SJCRH30 (cell line): Measurements from ENCODE around the gene CDH15. TPM values are rescaled to one million over a fixed set of nuclear protein-coding genes. Genes with fewer than 3 reads are reported as not detected.
"Not testable (repeated sequence)": the region's sequence is repeated elsewhere in the genome, so short reads cannot be mapped to it uniquely, and the experiment has no call there.

Experiments
- DNase-seq, 2 experiments: peaks; one replicate each; pipeline ENCODE4 v3.0.0-alpha.2; 2015 to 2020
- H3K27ac ChIP-seq: fragments of 250-450 bp; sonication (Bioruptor Pico); 2 replicates; pipeline ENCODE4 v1.5.1; 2020; ENCODE audit warnings: mild to moderate bottlenecking, moderate library complexity
- H3K27me3 ChIP-seq: fragments of 250-450 bp; sonication (Bioruptor Pico); 2 replicates; pipeline ENCODE4 v1.5.1; 2020; ENCODE audit warnings: mild to moderate bottlenecking, moderate library complexity
- H3K36me3 ChIP-seq: fragments of 250-450 bp; sonication (Bioruptor Pico); 2 replicates; pipeline ENCODE4 v1.5.1; 2020; ENCODE audit warnings: mild to moderate bottlenecking, moderate library complexity
- H3K4me1 ChIP-seq: fragments of 250-450 bp; sonication (Bioruptor Pico); 2 replicates; pipeline ENCODE4 v1.5.1; 2020; ENCODE audit warnings: mild to moderate bottlenecking, moderate library complexity
- H3K4me3 ChIP-seq: fragments of 250-450 bp; sonication (Bioruptor Pico); 2 replicates; pipeline ENCODE4 v1.5.1; 2020; ENCODE audit warnings: mild to moderate bottlenecking, moderate library complexity
- H3K9me3 ChIP-seq: fragments of 250-450 bp; sonication (Bioruptor Pico); replicated peaks from 2 replicates; pipeline ENCODE4 v1.5.1; 2020; ENCODE audit warnings: mild to moderate bottlenecking, moderate library complexity
- total RNA-seq: library from RNA; depleted of rRNA; stranded (reverse); fragments of >200 nt; shearing (Covaris generic); gene quantifications from 2 replicates; pipeline ENCODE4 v1.2.3, GENCODE V29; 2014

CDH15 gene
- total RNA-seq, 1 experiment from 2014 or later: 186 TPM

DNA sequence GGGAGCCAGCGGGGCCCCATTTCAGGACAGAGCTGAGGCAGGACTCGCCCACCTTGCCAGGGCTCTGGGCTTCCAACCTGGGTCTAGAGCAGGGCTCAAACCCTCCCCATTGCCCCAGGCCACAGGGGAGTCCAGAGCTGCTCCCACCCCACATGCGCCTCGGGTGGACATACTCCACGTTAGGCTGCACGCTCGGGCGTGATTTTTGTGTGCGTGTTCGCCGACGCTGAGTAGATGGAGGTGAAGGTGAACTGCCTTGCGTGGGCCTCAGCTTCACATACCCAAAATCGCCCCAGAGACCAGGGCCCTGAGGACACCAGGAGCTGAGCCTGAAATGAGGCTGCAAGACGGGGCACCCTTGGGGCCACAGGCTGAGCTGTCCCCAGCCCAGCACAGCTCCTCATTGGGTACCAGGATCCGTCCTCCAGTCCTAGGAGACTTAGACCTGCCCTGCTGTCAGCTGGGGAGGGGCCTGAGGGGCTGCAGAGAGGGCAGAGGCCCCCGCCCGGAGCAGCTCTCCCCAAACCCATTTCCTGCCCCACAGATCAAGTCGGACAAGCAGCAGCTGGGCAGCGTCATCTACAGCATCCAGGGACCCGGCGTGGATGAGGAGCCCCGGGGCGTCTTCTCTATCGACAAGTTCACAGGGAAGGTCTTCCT is 8.2 kb downstream of the CDH15 start:
- H3K4me3 ChIP-seq: no peak overlapping the region
- DNase-seq: no peak
- H3K27me3 ChIP-seq: no peaks in the 10 kb centered on the region
- peaks cover 90% of the 10 kb centered on the region for H3K36me3 ChIP-seq
- H3K4me1 ChIP-seq: peaks cover 11% of the 10 kb centered on the region
- no peak overlapping the region for H3K27ac ChIP-seq
- H3K9me3 ChIP-seq: no peaks in the 10 kb centered on the region

DNA sequence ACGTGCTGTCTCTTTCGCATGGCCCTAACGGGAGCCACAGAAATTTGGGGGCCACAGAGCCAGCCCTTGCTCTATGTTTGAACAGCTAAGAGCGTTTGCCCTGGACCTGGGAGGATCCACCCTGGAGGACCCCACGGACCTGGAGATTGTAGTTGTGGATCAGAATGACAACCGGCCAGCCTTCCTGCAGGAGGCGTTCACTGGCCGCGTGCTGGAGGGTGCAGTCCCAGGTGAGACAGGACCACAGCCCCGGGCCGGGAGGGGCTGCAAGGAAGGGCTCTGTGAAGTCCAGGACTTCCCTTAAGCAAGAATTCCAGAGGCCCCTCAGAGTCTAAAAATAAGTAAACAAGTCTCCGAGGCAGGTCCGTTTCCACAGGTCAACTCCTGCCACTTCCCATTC is 11.9 kb downstream of the CDH15 start:
- no peaks in the 10 kb centered on the region for H3K27me3 ChIP-seq
- peaks cover 8% of the 10 kb centered on the region for H3K9me3 ChIP-seq
- H3K4me1 ChIP-seq: no peaks in the 10 kb centered on the region
- H3K4me3 ChIP-seq: no peak overlapping the region
- peak in 1 of 2 experiments; percentile 11 for DNase-seq
- H3K36me3 ChIP-seq: peaks cover 80% of the 10 kb centered on the region
- H3K27ac ChIP-seq: no peak overlapping the region

DNA sequence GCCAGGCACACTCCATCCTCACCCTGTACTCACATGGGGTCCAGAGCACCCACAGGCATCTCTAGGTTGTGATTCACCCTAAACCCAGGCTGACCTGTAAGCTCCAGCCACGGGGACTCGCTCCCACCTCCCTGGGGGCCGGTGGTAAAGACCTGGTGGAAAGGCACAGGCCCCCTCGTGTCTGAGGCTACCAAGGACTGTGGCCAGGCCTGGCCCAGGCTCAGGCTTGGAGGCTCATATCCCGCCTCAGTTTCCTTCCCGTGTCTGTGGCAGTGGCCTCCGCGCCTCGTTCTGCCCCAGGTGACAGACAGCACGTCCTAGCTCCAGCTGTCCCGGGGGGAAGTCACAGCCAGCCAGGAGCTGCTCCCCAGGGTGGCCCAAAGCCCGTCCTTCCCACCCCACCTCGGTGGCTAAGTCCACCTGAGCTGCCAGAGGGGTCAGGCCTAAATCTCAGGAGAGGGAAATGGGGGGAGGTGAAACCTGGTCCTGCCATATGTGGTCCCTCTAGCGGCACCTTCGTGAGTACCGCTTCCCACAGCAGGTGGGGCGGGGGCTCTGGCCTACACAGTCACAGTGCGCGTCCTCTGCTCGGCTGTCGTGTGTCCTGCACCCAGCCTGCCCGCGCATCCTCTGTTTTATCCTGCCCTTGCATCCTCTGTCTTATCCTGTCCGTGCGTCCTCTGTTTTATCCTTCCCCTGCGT is 12.6 kb downstream of the CDH15 start:
- Histone ChIP-seq H3K36me3 (peaks cover 77% of the 10 kb centered on the region), H3K4me3 (no peak overlapping the region), H3K27ac (no peak overlapping the region), H3K4me1 (no peaks in the 10 kb centered on the region), H3K27me3 (no peaks in the 10 kb centered on the region), H3K9me3 (peaks cover 8% of the 10 kb centered on the region)
- peak in 1 of 2 experiments; percentile 16 for DNase-seq

DNA sequence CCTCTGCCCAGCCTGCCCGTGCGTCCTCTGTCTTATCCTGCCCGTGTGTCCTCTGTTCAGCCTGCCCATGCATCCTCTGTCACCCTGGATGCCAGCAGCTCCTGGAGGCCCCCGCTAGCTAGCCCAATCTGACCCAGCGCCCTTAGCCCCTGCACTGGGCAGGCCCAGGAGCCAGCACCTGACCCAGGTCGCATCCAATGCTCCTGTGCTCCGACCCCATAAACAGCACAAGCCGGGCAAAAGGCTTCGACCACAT is 13.1 kb downstream of the CDH15 start:
- Histone ChIP-seq H3K9me3 (peaks cover 11% of the 10 kb centered on the region), H3K4me1 (no peaks in the 10 kb centered on the region), H3K27me3 (no peaks in the 10 kb centered on the region), H3K27ac (no peak overlapping the region), H3K4me3 (no peak overlapping the region), H3K36me3 (peaks cover 77% of the 10 kb centered on the region)
- DNase-seq: no peak

DNA sequence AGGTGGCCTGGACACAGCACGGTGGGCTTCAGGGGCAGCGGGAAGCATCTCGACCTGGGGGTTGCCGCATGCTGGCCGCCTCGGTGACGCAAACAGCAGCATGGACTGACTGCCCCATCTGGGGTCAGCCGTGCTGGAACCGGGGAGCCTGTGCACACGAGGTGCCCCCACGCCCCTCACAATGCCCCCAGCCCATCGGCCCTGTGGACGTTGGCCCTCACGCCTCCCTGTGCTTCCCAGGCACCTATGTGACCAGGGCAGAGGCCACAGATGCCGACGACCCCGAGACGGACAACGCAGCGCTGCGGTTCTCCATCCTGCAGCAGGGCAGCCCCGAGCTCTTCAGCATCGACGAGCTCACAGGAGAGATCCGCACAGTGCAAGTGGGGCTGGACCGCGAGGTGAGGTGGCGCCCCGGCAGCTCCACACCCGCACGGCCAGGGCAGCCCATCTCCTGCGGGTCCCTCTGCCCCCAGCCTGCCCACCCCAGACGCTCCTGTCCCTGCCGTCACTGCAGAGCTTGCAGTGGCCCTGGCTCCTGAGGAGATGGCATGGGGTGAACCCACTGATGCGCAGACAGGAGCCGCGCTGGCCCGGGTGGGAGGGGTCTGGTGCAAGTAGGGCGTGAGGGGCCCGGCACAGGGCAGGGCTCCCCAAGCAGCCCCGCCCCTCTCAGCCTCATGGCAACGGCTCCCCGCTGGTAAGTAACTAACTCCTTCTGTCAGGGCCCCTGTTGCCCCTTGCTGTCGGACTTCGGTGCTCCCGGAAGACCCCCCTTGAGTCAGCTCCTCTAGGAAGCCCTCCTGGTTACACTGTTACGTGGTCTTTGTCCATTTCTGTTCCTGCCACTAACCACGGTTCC is 13.6 kb downstream of the CDH15 start:
- H3K36me3 ChIP-seq: peaks cover 77% of the 10 kb centered on the region
- H3K27ac ChIP-seq: no peak overlapping the region
- no peaks in the 10 kb centered on the region for H3K27me3 ChIP-seq
- no peaks in the 10 kb centered on the region for H3K4me1 ChIP-seq
- peaks cover 15% of the 10 kb centered on the region for H3K9me3 ChIP-seq
- no peak overlapping the region for H3K4me3 ChIP-seq
- peak; percentile 72 to 80 for DNase-seq

DNA sequence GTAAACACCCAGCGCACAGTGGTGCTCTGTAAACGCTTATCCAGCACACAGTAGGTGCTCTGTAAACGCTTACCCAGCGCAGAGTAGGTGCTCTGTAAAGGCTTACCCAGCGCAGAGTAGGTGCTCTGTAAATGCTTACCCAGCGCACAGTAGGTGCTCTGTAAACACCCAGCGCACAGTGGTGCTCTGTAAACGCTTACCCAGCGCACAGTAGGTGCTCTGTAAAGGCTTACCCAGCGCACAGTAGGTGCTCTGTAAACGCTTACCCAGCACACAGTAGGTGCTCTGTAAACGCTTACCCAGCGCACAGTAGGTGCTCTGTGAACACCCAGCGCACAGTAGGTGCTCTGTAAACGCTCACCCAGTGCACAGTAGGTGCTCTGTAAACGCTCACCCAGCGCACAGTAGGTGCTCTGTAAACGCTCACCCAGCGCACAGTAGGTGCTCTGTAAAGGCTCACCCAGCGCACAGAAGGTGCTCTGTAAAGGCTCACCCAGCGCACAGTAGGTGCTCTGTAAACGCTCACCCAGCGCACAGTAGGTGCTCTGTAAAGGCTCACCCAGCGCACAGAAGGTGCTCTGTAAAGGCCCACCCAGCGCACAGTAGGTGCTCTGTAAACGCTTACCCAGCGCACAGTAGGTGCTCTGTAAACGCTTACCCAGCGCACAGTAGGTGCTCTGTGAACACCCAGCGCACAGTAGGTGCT is 14.5 kb downstream of the CDH15 start:
- peaks cover 24% of the 10 kb centered on the region for H3K9me3 ChIP-seq
- H3K4me3 ChIP-seq, H3K27ac ChIP-seq, H3K27me3 ChIP-seq, H3K4me1 ChIP-seq: not testable (repeated sequence)
- peaks cover 77% of the 10 kb centered on the region for H3K36me3 ChIP-seq
- DNase-seq: peak in 1 of 2 experiments; percentile 26

DNA sequence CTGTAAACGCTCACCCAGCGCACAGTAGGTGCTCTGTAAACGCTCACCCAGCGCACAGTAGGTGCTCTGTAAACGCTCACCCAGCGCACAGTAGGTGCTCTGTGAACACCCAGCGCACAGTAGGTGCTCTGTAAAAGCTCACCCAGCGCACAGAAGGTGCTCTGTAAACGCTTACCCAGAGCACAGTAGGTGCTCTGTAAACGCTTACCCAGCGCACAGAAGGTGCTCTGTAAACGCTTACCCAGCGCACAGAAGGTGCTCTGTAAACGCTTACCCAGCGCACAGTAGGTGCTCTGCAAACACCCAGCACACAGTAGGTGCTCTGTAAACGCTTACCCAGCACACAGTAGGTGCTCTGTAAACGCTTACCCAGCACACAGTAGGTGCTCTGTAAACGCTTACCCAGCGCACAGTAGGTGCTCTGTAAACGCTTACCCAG is 15.1 kb downstream of the CDH15 start:
- H3K4me1 ChIP-seq, H3K27ac ChIP-seq, H3K4me3 ChIP-seq, H3K27me3 ChIP-seq, DNase-seq: not testable (repeated sequence)
- Histone ChIP-seq H3K36me3 (peaks cover 77% of the 10 kb centered on the region), H3K9me3 (peaks cover 30% of the 10 kb centered on the region)

DNA sequence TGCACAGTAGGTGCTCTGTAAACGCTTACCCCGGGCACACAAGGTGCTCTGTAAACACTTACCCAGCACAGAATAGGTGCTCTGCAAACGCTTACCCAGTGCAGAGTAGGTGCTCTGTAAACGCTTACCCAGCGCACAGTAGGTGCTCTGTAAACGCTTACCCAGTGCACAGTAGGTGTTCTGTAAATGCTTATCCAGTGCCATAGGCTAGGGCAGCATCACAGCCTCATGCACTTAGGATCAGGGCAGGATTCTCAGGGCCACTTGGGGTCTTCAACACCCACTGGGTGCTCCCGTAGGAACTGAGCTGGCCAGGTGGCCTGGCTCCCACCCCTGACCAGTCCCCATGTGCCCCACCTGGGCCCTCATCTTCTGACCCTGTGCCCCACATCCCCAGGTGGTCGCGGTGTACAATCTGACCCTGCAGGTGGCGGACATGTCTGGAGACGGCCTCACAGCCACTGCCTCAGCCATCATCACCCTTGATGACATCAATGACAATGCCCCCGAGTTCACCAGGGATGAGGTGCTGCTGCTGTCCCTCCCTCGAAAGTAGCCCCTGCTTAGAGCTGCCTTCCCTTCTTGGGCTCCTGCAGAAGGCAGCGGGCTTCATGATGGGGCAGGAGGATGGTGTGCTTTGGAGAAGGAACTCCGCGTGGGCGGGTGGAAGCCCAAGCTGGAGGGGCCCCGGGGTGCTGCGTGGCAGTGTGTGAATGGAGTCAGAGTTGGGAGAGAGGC is 15.7 kb downstream of the CDH15 start:
- DNase-seq: no peak
- Histone ChIP-seq H3K27ac (no peak overlapping the region), H3K27me3 (no peaks in the 10 kb centered on the region), H3K36me3 (peaks cover 79% of the 10 kb centered on the region), H3K9me3 (peaks cover 30% of the 10 kb centered on the region), H3K4me3 (no peak overlapping the region), H3K4me1 (no peaks in the 10 kb centered on the region)

DNA sequence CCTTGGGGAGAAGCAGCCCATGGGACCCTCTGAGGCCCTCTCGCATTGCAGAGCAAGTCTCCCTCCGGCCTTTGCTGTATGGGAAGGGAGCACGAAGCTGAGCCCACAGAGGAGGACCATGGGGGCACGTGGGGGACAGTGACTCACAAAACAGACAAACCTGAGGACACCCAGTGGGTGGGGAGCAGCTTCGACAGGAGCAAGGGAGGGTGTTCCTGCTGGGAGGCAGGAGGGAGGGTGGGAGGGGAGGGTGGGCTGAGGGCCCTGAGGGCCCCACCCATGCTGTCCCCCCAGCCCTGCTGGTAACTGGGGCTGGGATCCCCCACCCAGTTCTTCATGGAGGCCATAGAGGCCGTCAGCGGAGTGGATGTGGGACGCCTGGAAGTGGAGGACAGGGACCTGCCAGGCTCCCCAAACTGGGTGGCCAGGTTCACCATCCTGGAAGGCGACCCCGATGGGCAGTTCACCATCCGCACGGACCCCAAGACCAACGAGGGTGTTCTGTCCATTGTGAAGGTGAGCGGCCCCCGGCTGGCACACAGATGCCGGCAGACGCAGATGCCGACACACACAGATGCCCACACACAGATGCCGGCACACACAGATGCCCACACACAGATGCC is 16.3 kb downstream of the CDH15 start:
- no peaks in the 10 kb centered on the region for H3K4me1 ChIP-seq
- H3K36me3 ChIP-seq: peaks cover 73% of the 10 kb centered on the region
- H3K27ac ChIP-seq: no peak overlapping the region
- peaks cover 30% of the 10 kb centered on the region for H3K9me3 ChIP-seq
- H3K4me3 ChIP-seq: no peak overlapping the region
- no peak for DNase-seq
- H3K27me3 ChIP-seq: no peaks in the 10 kb centered on the region

DNA sequence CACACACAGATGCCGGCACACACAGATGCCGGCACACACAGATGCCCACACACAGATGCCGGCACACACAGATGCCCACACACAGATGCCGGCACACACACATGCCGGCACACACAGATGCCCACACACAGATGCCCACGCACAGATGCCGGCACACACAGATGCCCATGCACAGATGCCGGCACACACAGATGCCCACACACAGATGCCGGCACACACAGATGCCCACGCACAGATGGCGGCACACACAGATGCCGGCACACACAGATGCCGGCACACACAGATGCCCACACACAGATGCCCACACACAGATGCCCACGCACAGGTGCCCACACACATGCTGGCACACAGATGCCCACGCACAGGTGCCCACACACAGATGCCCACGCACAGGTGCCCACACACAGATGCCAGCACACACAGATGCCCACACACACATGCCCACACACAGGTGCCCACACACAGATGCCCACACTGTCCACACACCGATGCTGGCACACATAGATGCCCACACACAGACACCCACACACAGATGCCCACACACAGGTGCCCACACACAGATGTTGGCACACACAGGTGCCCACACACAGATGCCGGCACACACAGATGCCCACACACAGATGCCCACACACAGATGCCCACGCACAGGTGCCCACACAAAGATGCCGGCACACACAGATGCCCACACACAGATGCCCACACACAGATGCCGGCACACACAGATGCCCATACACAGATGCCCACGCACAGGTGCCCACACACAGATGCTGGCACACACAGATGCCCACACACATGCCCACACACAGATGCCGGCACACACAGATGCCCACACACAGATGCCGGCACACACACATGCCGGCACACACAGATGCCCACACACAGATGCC is 17.2 kb downstream of the CDH15 start:
- H3K27me3 ChIP-seq, H3K27ac ChIP-seq, H3K4me3 ChIP-seq, DNase-seq, H3K4me1 ChIP-seq: not testable (repeated sequence)
- H3K36me3 ChIP-seq: peaks cover 70% of the 10 kb centered on the region
- H3K9me3 ChIP-seq: peaks cover 30% of the 10 kb centered on the region

DNA sequence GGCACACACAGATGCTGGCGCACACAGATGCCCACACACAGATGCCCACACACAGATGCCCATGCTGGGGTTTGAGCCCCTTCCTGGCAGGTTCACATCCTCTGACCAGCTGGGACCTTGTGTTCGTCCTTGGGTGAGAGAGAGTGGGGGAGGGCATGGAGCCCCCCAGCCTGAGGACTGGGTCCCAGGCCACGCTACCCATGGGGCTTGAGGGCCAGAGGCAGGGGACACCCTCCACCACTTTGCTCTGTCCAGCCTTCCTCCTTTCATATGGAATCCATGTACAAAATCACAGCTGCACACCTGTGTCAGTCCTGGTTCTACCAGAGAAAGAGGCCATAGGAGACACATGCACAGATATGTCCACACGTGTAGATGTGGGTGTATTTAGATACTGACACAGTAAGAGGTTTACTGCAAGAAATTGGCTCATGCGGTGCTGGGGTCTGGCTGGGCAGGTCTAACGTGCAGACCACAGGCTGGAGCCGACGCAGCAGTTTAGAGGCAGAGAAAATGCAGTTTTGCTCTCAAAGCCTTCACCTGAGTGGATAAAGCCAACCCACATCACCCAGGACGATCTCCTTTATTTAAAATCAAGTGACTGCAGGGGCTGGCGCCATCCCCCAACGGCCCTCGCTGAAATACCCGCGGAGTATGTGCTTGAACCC is 17.9 kb downstream of the CDH15 start:
- H3K36me3 ChIP-seq: peaks cover 72% of the 10 kb centered on the region
- no peak for DNase-seq

DNA sequence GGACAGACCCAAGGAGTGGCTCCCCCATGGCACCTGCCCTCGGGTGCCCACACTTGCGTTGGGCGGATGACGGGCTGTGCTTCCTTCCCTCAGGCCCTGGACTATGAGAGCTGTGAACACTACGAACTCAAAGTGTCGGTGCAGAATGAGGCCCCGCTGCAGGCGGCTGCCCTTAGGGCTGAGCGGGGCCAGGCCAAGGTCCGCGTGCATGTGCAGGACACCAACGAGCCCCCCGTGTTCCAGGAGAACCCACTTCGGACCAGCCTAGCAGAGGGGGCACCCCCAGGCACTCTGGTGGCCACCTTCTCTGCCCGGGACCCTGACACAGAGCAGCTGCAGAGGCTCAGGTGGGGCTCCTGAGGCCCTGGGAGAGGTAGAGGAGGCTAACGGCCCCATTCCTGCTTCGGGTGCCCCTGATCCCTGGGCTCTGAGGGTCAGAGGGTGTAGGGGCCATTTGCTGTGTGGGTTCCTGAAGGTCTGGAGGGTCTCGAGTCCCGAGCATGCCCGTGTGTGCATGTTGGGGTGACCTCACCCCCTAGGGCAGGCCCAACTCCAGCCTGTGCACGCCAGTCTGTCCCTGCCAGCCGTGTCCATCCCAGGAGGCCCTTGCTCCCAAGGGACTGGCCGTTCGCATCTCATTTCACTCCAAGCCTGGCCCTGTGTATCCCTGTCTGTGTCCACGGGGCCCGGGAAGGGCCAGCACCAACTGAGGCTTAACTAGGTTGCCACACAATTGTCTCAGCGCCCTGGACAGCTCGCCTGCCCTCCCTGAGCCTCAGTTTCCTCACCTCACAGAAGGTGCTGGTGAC is 18.8 kb downstream of the CDH15 start:
- H3K27ac ChIP-seq: no peak overlapping the region
- H3K27me3 ChIP-seq: no peaks in the 10 kb centered on the region
- H3K4me3 ChIP-seq: no peak overlapping the region
- peak in 1 of 2 experiments; percentile 13 for DNase-seq
- H3K4me1 ChIP-seq: no peaks in the 10 kb centered on the region
- H3K9me3 ChIP-seq: peaks cover 30% of the 10 kb centered on the region
- peaks cover 77% of the 10 kb centered on the region for H3K36me3 ChIP-seq

More for the DNA sequence above, 17.9 kb downstream of the CDH15 start:
- Histone ChIP-seq H3K27me3 (no peaks in the 10 kb centered on the region), H3K27ac (no peak overlapping the region), H3K9me3 (peaks cover 30% of the 10 kb centered on the region), H3K4me3 (no peak overlapping the region), H3K4me1 (no peaks in the 10 kb centered on the region)
